ENCODE data around the gene FBXW12. TPM values are rescaled to one million over a fixed set of nuclear protein-coding genes. Genes with fewer than 3 reads are reported as not detected.
A peak's percentile ranks its signal among the peaks of the same experiment; 100 is the strongest.

The FBXW12 gene
- total RNA-seq, 3 donors from 2014 or later, result not detected

- no peaks in the 10 kb centered on the region for H3K4me1 ChIP-seq (ENCODE audit: low read depth)
- no peak for ATAC-seq
Measured at GRCh38 chr3:48405971-48406370, 34.0 kb downstream of the FBXW12 start.

DNA sequence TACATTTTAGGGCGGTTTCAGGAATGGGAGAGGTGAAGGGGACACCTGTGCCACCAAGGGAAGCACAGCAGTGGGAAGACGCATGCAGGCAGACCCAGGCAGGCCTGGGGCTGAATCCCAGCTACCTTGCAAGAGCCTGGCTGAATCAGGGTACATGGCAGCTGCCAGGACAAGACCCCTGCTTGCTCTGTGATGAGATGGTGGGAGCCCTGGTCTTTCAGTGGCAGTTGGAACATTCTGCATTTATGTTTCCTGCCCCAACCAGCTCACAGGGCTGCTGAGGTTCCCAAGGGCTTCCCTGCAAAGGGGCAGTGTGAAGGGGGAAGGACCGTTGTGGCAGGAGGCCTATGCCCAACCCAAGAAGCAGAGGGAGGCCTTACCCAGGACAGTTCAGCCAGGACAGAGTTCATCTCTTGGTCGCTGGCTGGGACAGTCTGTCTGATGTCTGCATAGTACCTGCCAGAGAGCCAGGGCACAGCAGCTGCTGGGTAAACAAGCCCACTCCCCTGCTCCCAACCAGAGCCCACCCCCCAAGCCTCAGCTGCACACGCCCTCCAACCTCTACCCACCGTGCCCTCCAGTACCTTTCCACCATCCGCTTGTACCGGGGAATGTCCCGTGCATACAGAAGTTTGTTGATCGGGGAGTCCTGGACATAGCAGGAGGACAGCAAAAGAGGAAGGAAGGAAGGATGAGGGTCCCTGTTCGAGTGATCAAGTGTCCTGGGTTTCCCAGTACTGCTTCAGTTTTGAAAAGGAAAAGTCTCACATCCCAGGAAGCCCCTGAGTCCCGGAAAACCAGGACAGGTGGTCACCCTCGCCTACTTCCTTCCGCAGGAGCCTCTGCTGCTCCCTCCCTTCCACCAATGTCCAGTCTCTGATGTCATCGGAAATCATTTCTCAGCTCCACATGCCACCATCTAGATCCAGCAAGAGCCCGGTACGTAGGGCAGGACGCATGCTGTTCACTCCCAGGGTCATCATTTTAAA is 34.7 kb downstream of the FBXW12 start:
- H3K36me3 ChIP-seq (ENCODE audit: low read depth), result no peaks in the 10 kb centered on the region
- ATAC-seq, result no peak
- intact Hi-C loops (cut with DNase I, micrococcal nuclease), result no loop called here
- H3K4me3 ChIP-seq, result no peak overlapping the region
- TF ChIP-seq, protein P1, sequence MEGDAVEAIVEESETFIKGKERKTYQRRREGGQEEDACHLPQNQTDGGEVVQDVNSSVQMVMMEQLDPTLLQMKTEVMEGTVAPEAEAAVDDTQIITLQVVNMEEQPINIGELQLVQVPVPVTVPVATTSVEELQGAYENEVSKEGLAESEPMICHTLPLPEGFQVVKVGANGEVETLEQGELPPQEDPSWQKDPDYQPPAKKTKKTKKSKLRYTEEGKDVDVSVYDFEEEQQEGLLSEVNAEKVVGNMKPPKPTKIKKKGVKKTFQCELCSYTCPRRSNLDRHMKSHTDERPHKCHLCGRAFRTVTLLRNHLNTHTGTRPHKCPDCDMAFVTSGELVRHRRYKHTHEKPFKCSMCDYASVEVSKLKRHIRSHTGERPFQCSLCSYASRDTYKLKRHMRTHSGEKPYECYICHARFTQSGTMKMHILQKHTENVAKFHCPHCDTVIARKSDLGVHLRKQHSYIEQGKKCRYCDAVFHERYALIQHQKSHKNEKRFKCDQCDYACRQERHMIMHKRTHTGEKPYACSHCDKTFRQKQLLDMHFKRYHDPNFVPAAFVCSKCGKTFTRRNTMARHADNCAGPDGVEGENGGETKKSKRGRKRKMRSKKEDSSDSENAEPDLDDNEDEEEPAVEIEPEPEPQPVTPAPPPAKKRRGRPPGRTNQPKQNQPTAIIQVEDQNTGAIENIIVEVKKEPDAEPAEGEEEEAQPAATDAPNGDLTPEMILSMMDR (IDR thresholded peaks at IDR 0.05), result no peak
- DNase-seq, result peak in 1 of 3 donors; percentile 13
- no peaks in the 10 kb centered on the region for H3K9me3 ChIP-seq
- H3K4me1 ChIP-seq (ENCODE audit: low read depth), result no peaks in the 10 kb centered on the region

More at GRCh38 chr3:48405971-48406370, 34.0 kb downstream of the FBXW12 start:
- Histone ChIP-seq H3K4me3 (no peak overlapping the region), H3K9me3 (no peaks in the 10 kb centered on the region), H3K36me3 (ENCODE audit: low read depth) (no peaks in the 10 kb centered on the region)
- peak in 1 of 3 donors; percentile 1 for DNase-seq
- intact Hi-C loops (cut with DNase I, micrococcal nuclease), result no loop called here
- TF ChIP-seq, protein P1 (IDR thresholded peaks at IDR 0.05), result no peak

DNA sequence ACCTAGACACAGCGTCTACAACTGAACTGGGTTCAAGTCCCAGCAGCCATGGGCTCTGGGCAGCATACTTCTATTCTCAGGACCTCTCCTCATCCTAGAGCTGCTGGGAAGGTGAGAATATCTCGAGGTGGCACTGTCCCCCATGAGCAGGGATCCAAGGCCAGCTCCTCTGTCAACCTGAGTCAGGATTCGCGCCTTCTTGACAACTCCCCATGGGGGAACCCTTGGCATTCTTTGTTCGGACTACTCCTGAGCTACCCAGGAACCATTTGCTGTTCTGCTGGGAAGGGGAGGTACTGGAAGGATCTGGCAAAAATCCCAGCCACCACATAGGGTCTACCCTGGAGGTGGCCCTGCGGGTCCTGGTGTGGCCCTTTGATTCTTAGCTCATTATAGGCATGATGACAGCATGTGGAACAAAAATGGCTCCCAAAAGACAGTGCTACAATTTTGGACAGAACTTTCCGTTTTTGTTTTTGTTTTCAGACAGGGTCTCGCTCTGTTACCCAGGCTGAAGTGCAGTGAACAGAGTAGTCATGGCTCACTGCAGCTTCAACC is 35.6 kb downstream of the FBXW12 start:
- TF ChIP-seq, protein P1 (IDR thresholded peaks at IDR 0.05), result no peak
- no peaks in the 10 kb centered on the region for H3K4me1 ChIP-seq (ENCODE audit: low read depth)
- no peak overlapping the region for H3K4me3 ChIP-seq
- intact Hi-C loops (cut with DNase I, micrococcal nuclease), result no loop called here
- DNase-seq, result peak in 1 of 3 donors; percentile 16
- H3K9me3 ChIP-seq, result no peaks in the 10 kb centered on the region
- no peak for ATAC-seq
- no peaks in the 10 kb centered on the region for H3K36me3 ChIP-seq (ENCODE audit: low read depth)

- TF ChIP-seq, protein P1 (IDR thresholded peaks at IDR 0.05), result no peak
- DNase-seq (peak in 1 of 3 donors; percentile 1), ATAC-seq (no peak)
- Histone ChIP-seq H3K36me3 (ENCODE audit: low read depth) (no peaks in the 10 kb centered on the region), H3K4me3 (no peak overlapping the region), H3K9me3 (no peaks in the 10 kb centered on the region), H3K4me1 (ENCODE audit: low read depth) (no peaks in the 10 kb centered on the region)
- intact Hi-C loops (cut with DNase I, micrococcal nuclease), result no loop called here
Measured at GRCh38 chr3:48408823-48409281, 36.8 kb downstream of the FBXW12 start.

DNA sequence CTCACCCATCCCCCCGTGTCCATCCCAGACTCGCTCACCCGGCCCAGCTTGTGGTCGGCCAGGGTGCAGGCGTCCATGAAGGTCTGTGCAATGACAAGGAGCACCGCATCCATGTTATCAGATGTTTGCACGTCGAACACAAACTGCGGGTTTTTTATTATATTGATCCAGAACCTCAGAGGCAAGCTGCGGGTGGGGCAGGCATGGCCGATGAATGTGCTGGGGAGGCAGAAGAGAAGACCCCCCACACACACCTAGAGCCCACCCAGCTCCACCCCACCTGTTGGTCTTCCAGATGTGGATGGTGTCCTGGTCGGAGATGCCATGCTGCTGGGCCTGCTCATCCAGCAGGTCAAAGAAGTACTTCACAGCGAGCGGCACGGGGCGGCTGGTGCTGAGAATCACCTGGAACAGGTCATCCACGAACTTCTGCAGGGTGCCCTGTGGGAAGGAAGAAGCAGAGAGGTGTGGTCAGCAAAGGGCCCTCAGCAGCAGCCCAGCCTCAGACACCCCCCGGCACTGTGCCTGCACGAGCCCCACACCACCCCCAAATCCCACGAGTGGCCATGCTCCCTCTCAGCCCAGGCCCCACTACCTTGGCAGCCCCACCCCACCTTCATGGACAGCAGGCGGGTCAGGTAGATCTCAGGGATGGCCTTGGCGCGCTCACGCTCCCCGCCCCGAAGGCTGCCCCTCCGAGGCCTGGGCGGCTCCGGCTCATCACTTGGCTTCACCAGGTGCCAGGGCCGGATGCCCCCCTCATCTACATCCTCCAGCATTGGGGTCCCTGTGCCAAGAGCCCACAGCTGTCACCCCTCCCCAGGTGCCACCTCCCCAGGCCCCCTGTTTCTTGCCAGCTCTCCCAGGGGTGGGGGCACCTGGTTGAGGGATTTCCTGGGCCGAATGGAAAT is 37.5 kb downstream of the FBXW12 start:
- DNase-seq, result peak; percentile 1 to 40 (median 13)
- intact Hi-C loops (cut with DNase I, micrococcal nuclease), result no loop called here
- TF ChIP-seq, protein P1 (IDR thresholded peaks at IDR 0.05), result no peak
- no peak overlapping the region for H3K4me3 ChIP-seq
- ATAC-seq, result no peak
- H3K9me3 ChIP-seq, result no peaks in the 10 kb centered on the region
- H3K4me1 ChIP-seq (ENCODE audit: low read depth), result no peaks in the 10 kb centered on the region
- H3K36me3 ChIP-seq (ENCODE audit: low read depth), result no peaks in the 10 kb centered on the region
